Body of pancreas (tissue), 4 donors: ENCODE data around the gene CCSER1. TPM values are rescaled to one million over a fixed set of nuclear protein-coding genes. Genes with fewer than 3 reads are reported as not detected.
"Not testable (repeated sequence)": the region's sequence is repeated elsewhere in the genome, so short reads cannot be mapped to it uniquely, and the experiment has no call there.

ENCODE experiments used
- ATAC-seq: fragments of 150-250 bp; one replicate; pipeline ENCODE4 v1.9.1; 2016
- DNase-seq, 4 donors: peaks; one replicate each; pipeline ENCODE4 v3.0.0-alpha.2; 2019
- H3K27ac ChIP-seq, 4 donors: fragments of 200-600 bp; sonication (generic); 1 replicate in 3 of 4; 2 replicates in 1 of 4; pipeline versions ENCODE4 v1.5.1 to v1.6.1; 2016 to 2019; ENCODE audit warnings: mild to moderate bottlenecking in 1 of 4, mixed read lengths in 1 of 4, moderate library complexity in 1 of 4
- H3K27me3 ChIP-seq, 2 donors: fragments of 200-600 bp; sonication (generic); one replicate each; pipeline ENCODE4 v1.6.0; 2016; ENCODE audit warnings: mild to moderate bottlenecking in 1 of 2
- H3K36me3 ChIP-seq, 2 donors: fragments of 200-600 bp; sonication (generic); replicated peaks in 1 of 2; 2 replicates each; pipeline ENCODE4 v1.5.1; 2016; ENCODE audit warnings: low read depth in 2 of 2; ENCODE audit not compliant: insufficient read depth in 1 of 2
- H3K4me1 ChIP-seq: fragments of 200-600 bp; sonication (generic); one replicate; pipeline ENCODE4 v1.6.0; 2016
- H3K4me3 ChIP-seq, 2 donors: fragments of 200-600 bp; sonication (generic); 1 replicate in 1 of 2; 2 replicates in 1 of 2; pipeline ENCODE4 v1.5.1; 2016 to 2019
- H3K9me3 ChIP-seq, 3 donors: fragments of 200-600 bp; sonication (generic); 1 replicate in 2 of 3; 2 replicates in 1 of 3; pipeline ENCODE4 v1.5.1; 2016
- CTCF ChIP-seq, 7 experiments: fragments of 450-650 bp in 4 of 7; fragments of 200-600 bp in 3 of 7; sonication (generic) in 3 of 7; IDR thresholded peaks; one replicate each; pipeline ENCODE4 v1.5.1; 2016 to 2019; ENCODE audit warnings: antibody characterized with exemption in 7 of 7
- POLR2A ChIP-seq, 3 donors: fragments of 450-650 bp; IDR thresholded peaks; one replicate each; pipeline ENCODE4 v1.6.1; 2016; ENCODE audit warnings: antibody characterized with exemption in 3 of 3, mild to moderate bottlenecking in 2 of 3
- WGBS, 2 donors: methylation state at CpG; one replicate each; pipeline ENCODE4 v1.1.5; 2017; 5-methylcytosine and 5-hydroxymethylcytosine counted together
- intact Hi-C: fragments of 100-400 bp; cut with DNase I; formaldehyde crosslinking; loops from one replicate; pipeline ENCODE4 v1.15.1; 2023
- total RNA-seq, 2 donors: library from RNA; depleted of rRNA; stranded (reverse); fragments of >200 nt; gene quantifications; one replicate each; pipeline ENCODE4 v1.1.0, GENCODE V29; 2016

The CCSER1 gene
- total RNA-seq, 2 donors from 2014 or later: 13.2 to 14.5 TPM

- no peak for DNase-seq
Measured at GRCh38 chr4:91089178-91089577, 962.0 kb downstream of the CCSER1 start.

GRCh38 chr4:91092398-91092980, 965.3 kb downstream of the CCSER1 start:
- 44 to 59% methylated on average over 2 of the region's 2 CpGs for WGBS, 2 donors
- intact Hi-C loops: no loop called here
- DNase-seq (no peak), ATAC-seq (no peak)
- Histone ChIP-seq H3K4me3 (no peak overlapping the region), H3K36me3 (no peaks in the 10 kb centered on the region), H3K27me3 (no peaks in the 10 kb centered on the region), H3K27ac (no peak overlapping the region), H3K9me3 (no peaks in the 10 kb centered on the region), H3K4me1 (no peaks in the 10 kb centered on the region)
- no peak for TF ChIP-seq CTCF (IDR thresholded peaks at IDR 0.05)
- TF ChIP-seq POLR2A (IDR thresholded peaks at IDR 0.05): no peak

More at GRCh38 chr4:91089178-91089577, 962.0 kb downstream of the CCSER1 start:
- Histone ChIP-seq H3K27ac (no peak overlapping the region), H3K9me3 (no peaks in the 10 kb centered on the region), H3K36me3 (no peaks in the 10 kb centered on the region), H3K4me1 (no peaks in the 10 kb centered on the region), H3K27me3 (no peaks in the 10 kb centered on the region), H3K4me3 (no peak overlapping the region)
- TF ChIP-seq POLR2A (IDR thresholded peaks at IDR 0.05): no peak
- TF ChIP-seq CTCF (IDR thresholded peaks at IDR 0.05): no peak
- intact Hi-C loops: no loop called here
- WGBS, 2 donors: 59 to 78% methylated on average over 3 of the region's 3 CpGs
- no peak for ATAC-seq

- ATAC-seq, H3K4me1 ChIP-seq, H3K4me3 ChIP-seq, H3K27me3 ChIP-seq, H3K9me3 ChIP-seq, H3K27ac ChIP-seq, intact Hi-C loops, DNase-seq, H3K36me3 ChIP-seq: not testable (repeated sequence)
- 83 to 92% methylated on average over 5 of the region's 5 CpGs for WGBS, 2 donors
Measured at GRCh38 chr4:91094220-91094619, 967.0 kb downstream of the CCSER1 start.

- ATAC-seq: no peak
- no peak for TF ChIP-seq CTCF (IDR thresholded peaks at IDR 0.05)
- TF ChIP-seq POLR2A (IDR thresholded peaks at IDR 0.05): no peak
- Histone ChIP-seq H3K4me1 (no peaks in the 10 kb centered on the region), H3K27me3 (no peaks in the 10 kb centered on the region), H3K9me3 (peaks cover 0 to 4% (median 0%) of the 10 kb centered on the region in 3 donors), H3K27ac (no peak overlapping the region), H3K4me3 (no peak overlapping the region), H3K36me3 (no peaks in the 10 kb centered on the region)
- intact Hi-C loops: no loop called here
- no peak for DNase-seq
Measured at GRCh38 chr4:91099666-91100065, 972.5 kb downstream of the CCSER1 start.

GRCh38 chr4:91108751-91109150, 981.6 kb downstream of the CCSER1 start:
- no peak for TF ChIP-seq CTCF (IDR thresholded peaks at IDR 0.05)
- no peak for TF ChIP-seq POLR2A (IDR thresholded peaks at IDR 0.05)
- Histone ChIP-seq H3K4me1 (no peaks in the 10 kb centered on the region), H3K4me3 (no peak overlapping the region), H3K27me3 (no peaks in the 10 kb centered on the region), H3K36me3 (no peaks in the 10 kb centered on the region), H3K27ac (no peak overlapping the region), H3K9me3 (peaks cover 0 to 4% (median 0%) of the 10 kb centered on the region in 3 donors)
- intact Hi-C loops: no loop called here
- 84 to 92% methylated on average over 3 of the region's 3 CpGs for WGBS, 2 donors
- ATAC-seq (no peak), DNase-seq (no peak)
